Measurements from ENCODE around the gene NBR1.

NBR1 gene

DNA sequence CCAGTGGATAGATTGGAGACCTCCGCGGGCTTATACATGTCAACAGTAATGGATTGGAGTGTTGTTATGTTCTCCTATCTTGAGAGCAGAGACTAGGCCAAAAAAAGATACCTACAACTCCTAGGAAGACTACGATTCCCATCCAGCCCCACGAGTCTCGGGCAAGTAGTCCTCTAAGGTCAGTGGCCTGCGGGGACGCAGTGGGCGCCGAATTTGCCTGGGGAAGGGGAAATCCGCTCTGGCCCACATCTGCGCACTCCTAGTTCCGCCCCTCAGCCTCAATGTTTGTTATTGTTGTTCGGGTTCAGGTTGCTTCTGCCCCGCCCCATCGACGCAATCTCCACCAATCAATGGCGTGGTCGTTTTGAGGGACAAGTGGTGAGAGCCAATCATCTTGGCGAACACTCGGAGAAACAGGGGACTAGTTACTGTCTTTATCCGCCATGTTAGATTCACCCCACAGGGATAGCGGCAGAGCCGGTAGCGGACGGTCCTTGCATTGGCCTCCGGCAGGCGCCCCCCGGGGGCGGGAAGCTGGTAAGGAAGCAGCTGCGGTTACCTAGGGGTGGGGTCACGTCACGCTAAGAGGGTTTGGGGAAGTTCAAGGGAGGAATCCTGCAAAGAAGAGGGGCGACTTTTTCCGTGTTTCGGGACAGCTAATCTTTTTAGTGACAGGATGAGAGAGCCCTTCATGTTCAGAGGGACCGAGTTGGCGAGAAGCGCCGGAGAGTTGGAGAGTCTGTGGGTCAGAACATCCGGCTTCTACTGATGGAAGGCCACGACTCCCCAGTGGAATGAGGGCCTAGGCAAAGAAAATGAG, at the start of gene NBR1 (continued):
- TF ChIP-seq ZNF610 (tag by site-specific recombination; IDR thresholded peaks at IDR 0.05; ENCODE audit: borderline replicate concordance) (no peak), YY1 (tag by site-specific recombination; IDR thresholded peaks at IDR 0.05) (peak; percentile 81; the same call in 1 of the 2 replicates), GLIS2 (tag by site-specific recombination; IDR thresholded peaks at IDR 0.05) (peak; percentile 96), ZIC2 (tag by site-specific recombination; IDR thresholded peaks at IDR 0.05) (peak; percentile 68), ZNF792 (tag by site-specific recombination; IDR thresholded peaks at IDR 0.05) (no peak), ZNF24 (tag by site-specific recombination; IDR thresholded peaks at IDR 0.05) (0 out of 2 replicates have a peak, but pooled peaks have one; percentile 10), ZNF561 (tag by site-specific recombination; IDR thresholded peaks at IDR 0.05; ENCODE audit: borderline replicate concordance) (no peak; the same call in 1 of the 2 replicates), KLF16 (tag by site-specific recombination; IDR thresholded peaks at IDR 0.05) (no peak), PRDM1 (tag by site-specific recombination; IDR thresholded peaks at IDR 0.05) (no peak), ZBTB21 (tag by site-specific recombination; IDR thresholded peaks at IDR 0.05) (peak; percentile 10; the same call in 1 of the 2 replicates), SP3 (tag by site-specific recombination; IDR thresholded peaks at IDR 0.05) (peak; percentile 75), ZNF341 (tag by site-specific recombination; IDR thresholded peaks at IDR 0.05; ENCODE audit: low read depth) (peak; percentile 89), ZFP37 (tag by site-specific recombination; IDR thresholded peaks at IDR 0.05) (0 out of 2 replicates have a peak, but pooled peaks have one; percentile 16), ZNF600 (tag by site-specific recombination; IDR thresholded peaks at IDR 0.05) (0 out of 2 replicates have a peak, but pooled peaks have one; percentile 13), ZNF221 (tag by site-specific recombination; IDR thresholded peaks at IDR 0.05; ENCODE audit: borderline replicate concordance) (no peak), ZNF335 (tag by site-specific recombination; conservative IDR thresholded peaks at IDR 0.05) (peak; percentile 7), ZXDB (tag by site-specific recombination; IDR thresholded peaks at IDR 0.05) (0 out of 2 replicates have a peak, but pooled peaks have one; percentile 27), KLF9 (tag by site-specific recombination; IDR thresholded peaks at IDR 0.05; ENCODE audit: low read depth) (peak; percentile 26; the same call in 1 of the 2 replicates), ZSCAN23 (tag by site-specific recombination; IDR thresholded peaks at IDR 0.05) (0 out of 2 replicates have a peak, but pooled peaks have one; percentile 14), ZNF660 (tag by site-specific recombination; IDR thresholded peaks at IDR 0.05) (peak; percentile 40; the same call in 1 of the 2 replicates), SALL2 (tag by site-specific recombination; IDR thresholded peaks at IDR 0.05; ENCODE audit: borderline replicate concordance) (no peak), ZBTB17 (tag by site-specific recombination; IDR thresholded peaks at IDR 0.05) (peak; percentile 55; the same call in 1 of the 2 replicates), ZSCAN16 (tag by site-specific recombination; IDR thresholded peaks at IDR 0.05) (no peak)
- TF ChIP-seq, protein P1, sequence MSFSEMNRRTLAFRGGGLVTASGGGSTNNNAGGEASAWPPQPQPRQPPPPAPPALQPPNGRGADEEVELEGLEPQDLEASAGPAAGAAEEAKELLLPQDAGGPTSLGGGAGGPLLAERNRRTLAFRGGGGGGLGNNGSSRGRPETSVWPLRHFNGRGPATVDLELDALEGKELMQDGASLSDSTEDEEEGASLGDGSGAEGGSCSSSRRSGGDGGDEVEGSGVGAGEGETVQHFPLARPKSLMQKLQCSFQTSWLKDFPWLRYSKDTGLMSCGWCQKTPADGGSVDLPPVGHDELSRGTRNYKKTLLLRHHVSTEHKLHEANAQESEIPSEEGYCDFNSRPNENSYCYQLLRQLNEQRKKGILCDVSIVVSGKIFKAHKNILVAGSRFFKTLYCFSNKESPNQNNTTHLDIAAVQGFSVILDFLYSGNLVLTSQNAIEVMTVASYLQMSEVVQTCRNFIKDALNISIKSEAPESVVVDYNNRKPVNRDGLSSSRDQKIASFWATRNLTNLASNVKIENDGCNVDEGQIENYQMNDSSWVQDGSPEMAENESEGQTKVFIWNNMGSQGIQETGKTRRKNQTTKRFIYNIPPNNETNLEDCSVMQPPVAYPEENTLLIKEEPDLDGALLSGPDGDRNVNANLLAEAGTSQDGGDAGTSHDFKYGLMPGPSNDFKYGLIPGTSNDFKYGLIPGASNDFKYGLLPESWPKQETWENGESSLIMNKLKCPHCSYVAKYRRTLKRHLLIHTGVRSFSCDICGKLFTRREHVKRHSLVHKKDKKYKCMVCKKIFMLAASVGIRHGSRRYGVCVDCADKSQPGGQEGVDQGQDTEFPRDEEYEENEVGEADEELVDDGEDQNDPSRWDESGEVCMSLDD (tag by site-specific recombination; IDR thresholded peaks at IDR 0.05) = peak; percentile 92
- TF ChIP-seq, protein P2, sequence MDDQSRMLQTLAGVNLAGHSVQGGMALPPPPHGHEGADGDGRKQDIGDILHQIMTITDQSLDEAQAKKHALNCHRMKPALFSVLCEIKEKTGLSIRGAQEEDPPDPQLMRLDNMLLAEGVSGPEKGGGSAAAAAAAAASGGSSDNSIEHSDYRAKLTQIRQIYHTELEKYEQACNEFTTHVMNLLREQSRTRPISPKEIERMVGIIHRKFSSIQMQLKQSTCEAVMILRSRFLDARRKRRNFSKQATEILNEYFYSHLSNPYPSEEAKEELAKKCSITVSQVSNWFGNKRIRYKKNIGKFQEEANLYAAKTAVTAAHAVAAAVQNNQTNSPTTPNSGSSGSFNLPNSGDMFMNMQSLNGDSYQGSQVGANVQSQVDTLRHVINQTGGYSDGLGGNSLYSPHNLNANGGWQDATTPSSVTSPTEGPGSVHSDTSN (CRISPR knock-in tag; IDR thresholded peaks at IDR 0.05) = peak; percentile 98
- TF ChIP-seq, protein P3, sequence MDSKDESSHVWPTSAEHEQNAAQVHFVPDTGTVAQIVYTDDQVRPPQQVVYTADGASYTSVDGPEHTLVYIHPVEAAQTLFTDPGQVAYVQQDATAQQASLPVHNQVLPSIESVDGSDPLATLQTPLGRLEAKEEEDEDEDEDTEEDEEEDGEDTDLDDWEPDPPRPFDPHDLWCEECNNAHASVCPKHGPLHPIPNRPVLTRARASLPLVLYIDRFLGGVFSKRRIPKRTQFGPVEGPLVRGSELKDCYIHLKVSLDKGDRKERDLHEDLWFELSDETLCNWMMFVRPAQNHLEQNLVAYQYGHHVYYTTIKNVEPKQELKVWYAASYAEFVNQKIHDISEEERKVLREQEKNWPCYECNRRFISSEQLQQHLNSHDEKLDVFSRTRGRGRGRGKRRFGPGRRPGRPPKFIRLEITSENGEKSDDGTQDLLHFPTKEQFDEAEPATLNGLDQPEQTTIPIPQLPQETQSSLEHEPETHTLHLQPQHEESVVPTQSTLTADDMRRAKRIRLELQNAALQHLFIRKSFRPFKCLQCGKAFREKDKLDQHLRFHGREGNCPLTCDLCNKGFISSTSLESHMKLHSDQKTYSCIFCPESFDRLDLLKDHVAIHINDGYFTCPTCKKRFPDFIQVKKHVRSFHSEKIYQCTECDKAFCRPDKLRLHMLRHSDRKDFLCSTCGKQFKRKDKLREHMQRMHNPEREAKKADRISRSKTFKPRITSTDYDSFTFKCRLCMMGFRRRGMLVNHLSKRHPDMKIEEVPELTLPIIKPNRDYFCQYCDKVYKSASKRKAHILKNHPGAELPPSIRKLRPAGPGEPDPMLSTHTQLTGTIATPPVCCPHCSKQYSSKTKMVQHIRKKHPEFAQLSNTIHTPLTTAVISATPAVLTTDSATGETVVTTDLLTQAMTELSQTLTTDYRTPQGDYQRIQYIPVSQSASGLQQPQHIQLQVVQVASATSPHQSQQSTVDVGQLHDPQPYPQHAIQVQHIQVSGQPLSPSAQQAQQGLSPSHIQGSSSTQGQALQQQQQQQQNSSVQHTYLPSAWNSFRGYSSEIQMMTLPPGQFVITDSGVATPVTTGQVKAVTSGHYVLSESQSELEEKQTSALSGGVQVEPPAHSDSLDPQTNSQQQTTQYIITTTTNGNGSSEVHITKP (tag by site-specific recombination; IDR thresholded peaks at IDR 0.05) = peak; percentile 76

Measured in HEK293 (cell line).